HL-60 (cell line): ENCODE data around the gene RAE1.

Experiments used
- DNase-seq, 2 experiments: peaks; one replicate each; pipeline ENCODE4 v3.0.0-alpha.2; 2010 to 2020; ENCODE audit warnings: low read depth in 1 of 2, low spot score in 1 of 2
- H3K27ac ChIP-seq: fragments of 250-450 bp; sonication (Bioruptor Pico); replicated peaks from 2 replicates; pipeline ENCODE4 v1.5.1; 2020; ENCODE audit warnings: mild to moderate bottlenecking, moderate library complexity
- H3K27me3 ChIP-seq: fragments of 250-450 bp; sonication (Bioruptor Pico); 2 replicates; pipeline ENCODE4 v1.5.1; 2021; ENCODE audit warnings: mild to moderate bottlenecking, moderate library complexity; ENCODE audit not compliant: insufficient read depth, poor library complexity, severe bottlenecking
- H3K4me3 ChIP-seq: replicated peaks from 2 replicates; pipeline ENCODE4 v1.5.1; 2011; ENCODE audit warnings: mild to moderate bottlenecking, control low read depth, low read length; ENCODE audit not compliant: insufficient read depth
- CTCF ChIP-seq: IDR thresholded peaks from one replicate; pipeline ENCODE4 v1.5.1; 2011; ENCODE audit warnings: low read length, control low read depth, inconsistent platforms; ENCODE audit not compliant: insufficient read depth
- GABPA ChIP-seq: IDR thresholded peaks from 2 replicates; pipeline ENCODE4 v1.6.1; 2012; ENCODE audit warnings: low read depth
- POLR2AphosphoS5 ChIP-seq: IDR thresholded peaks from 2 replicates; pipeline ENCODE4 v1.6.1; 2012; ENCODE audit warnings: low read depth
- REST ChIP-seq: IDR thresholded peaks from 2 replicates; pipeline ENCODE4 v1.6.1; 2012; ENCODE audit warnings: low read depth; ENCODE audit not compliant: insufficient replicate concordance
- SPI1 ChIP-seq: IDR thresholded peaks from 2 replicates; pipeline ENCODE4 v1.6.1; 2012; ENCODE audit warnings: low read depth, mild to moderate bottlenecking, borderline replicate concordance

RAE1 gene

GRCh38 chr20:57408536-57409233 is 57.6 kb downstream of the RAE1 start:
- H3K27me3 ChIP-seq = no peaks in the 10 kb centered on the region
- H3K27ac ChIP-seq = no peak overlapping the region
- TF ChIP-seq CTCF (no peak), SPI1 (no peak), POLR2AphosphoS5 (no peak), REST (no peak), GABPA (no peak)
- DNase-seq = no peak
- H3K4me3 ChIP-seq = no peak overlapping the region

GRCh38 chr20:57409316-57409671 is 58.2 kb downstream of the RAE1 start:
- no peak overlapping the region for H3K4me3 ChIP-seq
- TF ChIP-seq CTCF (no peak), REST (no peak), POLR2AphosphoS5 (no peak), SPI1 (no peak), GABPA (no peak)
- H3K27ac ChIP-seq = no peak overlapping the region
- DNase-seq = no peak
- H3K27me3 ChIP-seq = no peaks in the 10 kb centered on the region

GRCh38 chr20:57409672-57410397 is 58.8 kb downstream of the RAE1 start:
- no peak overlapping the region for H3K4me3 ChIP-seq
- H3K27ac ChIP-seq = no peak overlapping the region
- no peak for DNase-seq
- no peak for TF ChIP-seq CTCF
- no peak for TF ChIP-seq POLR2AphosphoS5
- H3K27me3 ChIP-seq = no peaks in the 10 kb centered on the region
